Femur (tissue), 1 donor: Measurements from ENCODE around the gene PTGFRN.
A peak's percentile ranks its signal among the peaks of the same experiment; 100 is the strongest.

ENCODE experiments used
- DNase-seq: peaks from one replicate; pipeline ENCODE4 v3.0.0-alpha.2; 2017

Gene PTGFRN

GRCh38 chr1:116891396-116892079 is 18.2 kb upstream of the PTGFRN start:
- DNase-seq: peak; percentile 74

DNA sequence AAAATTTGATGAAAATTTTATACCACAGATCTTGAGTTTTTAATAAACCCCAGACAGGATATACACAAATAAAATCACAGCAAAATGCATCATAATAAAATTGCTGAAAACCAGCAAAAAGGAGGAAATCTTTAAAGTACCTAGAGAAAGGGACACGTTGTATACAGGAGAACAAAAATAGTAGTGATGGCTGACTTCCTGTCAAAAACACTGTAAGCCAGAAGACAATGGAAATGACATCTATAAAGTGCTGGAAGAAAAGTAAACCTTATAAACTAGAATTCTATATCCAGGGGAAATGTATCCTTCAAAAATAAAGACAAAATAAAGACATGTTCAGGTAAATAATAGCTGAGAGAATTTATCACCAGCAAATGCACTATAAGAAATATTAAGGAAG is 14.6 kb upstream of the PTGFRN start:
- DNase-seq: no peak

DNA sequence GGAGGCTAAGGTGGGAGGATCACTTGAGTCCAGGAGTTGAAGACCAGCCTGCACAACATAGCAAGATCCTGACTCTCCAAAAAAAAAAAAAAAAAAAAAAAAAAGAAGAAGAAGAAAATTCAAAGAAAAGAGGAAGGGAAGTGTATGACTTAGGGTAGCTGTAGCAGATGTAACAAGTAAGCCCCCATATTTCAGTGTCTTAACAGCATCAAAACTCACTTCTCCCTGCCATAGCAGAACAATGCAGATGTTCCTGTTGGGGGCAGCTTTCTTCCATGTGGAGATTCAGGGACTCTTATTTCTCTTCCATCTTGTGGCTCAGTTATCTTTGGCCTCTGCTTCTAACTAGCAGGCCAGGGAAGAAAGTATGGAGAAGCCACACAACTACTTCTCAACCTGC is 10.2 kb upstream of the PTGFRN start:
- DNase-seq: no peak

DNA sequence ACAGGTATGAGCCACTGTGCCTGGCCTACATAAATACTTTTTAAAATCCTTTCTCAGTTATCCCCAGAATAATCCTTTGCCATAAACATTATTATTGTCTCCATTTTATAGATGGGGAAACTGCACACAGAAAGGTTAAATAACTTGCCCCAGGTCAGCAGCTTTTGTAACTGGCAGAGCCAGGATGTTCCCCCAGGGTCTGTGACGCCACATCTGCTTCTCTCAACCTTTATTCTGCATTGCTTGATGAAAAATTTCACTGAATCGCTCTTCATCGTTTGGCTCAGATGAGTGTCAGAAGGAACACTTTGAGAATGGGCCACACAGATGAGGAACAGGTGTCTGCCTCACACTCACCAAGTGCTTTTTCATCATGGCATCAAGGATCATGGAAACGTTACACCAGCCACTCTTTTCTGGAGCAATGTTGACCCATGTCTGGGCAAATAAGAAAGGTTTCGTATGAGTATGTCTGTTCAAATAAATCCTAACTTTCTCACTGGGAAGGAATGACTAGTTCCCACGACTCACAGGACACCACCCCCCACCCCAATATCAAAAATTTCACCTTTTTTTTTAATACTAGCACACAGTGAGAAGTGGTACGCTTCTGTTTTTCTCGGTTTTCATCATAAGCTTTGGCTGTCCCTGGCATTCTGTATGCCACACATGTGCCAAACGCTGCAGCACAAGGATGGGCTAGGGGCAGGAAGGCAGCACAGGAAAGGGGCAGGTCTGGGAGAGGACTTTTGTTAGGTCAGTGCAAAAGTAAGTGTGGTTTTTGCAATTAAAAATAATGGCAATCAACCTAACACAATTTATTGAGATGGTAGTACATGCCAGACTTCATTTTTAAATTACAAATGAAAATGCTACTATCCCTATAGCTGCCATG is 9.0 kb upstream of the PTGFRN start:
- DNase-seq: no peak

GRCh38 chr1:116902027-116902426 is 7.7 kb upstream of the PTGFRN start:
- DNase-seq: no peak

DNA sequence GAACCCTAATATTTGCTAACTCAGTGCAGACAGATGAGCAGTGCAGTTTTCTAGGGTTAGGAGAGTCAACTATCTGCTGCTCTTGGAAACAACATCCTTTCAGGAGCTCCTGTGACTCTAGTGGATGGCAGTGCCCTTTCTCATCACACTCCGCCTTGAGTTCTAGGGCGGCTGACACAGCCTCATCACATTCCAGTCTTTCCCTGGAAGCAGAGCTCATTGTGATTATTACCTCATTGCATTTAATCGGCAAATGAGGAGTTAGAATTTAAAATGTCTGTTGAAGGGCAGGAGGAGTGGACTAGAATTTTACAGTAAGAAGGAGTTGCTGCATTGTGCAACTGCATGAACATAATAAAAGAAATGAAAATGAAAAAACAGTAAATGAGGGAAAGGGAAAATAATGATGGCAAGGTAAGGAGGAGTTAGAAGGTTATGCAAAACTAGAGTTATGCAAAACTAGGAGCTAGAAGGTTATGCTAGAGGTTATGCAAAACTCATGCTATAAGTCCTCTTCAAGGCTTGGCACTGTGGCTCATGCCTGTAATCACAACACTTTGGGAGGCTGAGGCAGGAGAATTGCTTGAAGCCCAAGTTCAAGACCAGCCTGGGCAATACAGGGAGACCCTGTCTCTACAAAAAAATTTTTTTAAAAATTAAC is 6.9 kb upstream of the PTGFRN start:
- DNase-seq: no peak

- DNase-seq: no peak
These were observed 4.9 kb upstream of the PTGFRN start for GRCh38 chr1:116904791-116905320.

DNA sequence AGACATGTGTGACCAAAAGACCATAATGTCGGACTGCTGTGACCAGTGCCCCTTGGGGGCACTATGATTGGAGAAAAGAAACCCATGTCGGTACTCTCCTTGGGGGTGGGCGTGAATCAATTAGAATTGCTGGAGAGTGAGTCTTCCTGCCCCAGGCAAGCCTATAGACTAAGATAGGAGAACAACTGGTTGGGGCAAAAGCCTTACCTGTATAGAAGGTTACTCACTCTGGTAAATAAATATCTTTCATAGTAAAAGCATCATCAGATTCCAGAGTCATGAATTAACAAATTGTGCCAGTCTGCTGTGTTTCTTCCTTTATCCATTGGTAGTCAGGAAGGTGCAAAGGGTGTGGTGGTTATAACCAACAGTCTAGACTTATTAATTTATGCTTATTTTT is 2.9 kb upstream of the PTGFRN start:
- DNase-seq: no peak

DNA sequence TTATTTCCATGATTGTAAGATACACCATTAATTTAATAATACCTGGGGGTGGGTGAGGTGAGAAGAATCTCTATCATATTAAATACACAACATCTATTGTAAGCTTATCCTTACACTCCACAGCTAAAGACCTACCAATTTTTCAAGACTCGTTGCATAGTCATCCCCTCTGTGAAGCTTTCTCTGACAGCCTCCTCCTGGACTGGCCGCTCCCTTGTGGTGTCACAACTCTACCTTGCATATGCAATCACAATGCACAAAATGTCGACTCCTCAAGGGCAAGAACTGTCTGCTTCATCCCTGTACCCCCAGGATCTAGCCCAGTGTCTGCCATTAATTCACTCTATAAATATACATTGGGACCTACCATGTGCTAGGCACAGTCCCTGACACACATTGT is 2.4 kb upstream of the PTGFRN start:
- no peak for DNase-seq

DNA sequence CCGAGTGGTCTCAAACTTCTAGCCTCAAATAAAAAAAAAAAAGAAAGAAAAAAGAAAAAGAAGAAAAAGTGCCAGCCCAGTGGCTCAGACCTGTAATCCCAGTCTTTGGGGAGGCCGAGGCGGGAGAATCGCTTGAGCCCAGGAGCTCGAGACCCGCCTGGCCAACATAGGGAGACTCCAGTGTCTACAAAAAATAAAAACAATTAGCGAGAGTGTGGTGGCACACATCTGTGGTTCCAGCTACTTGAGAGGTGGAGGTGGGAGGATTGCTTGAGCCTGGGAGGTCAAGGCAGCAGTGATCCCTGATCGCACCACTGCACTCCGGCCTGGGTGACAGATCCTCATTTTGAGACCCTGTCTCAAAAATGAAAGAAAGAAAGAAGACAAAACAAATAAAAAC is 1.4 kb upstream of the PTGFRN start:
- DNase-seq: no peak

- DNase-seq: no peak
These were observed 750 bp upstream of the PTGFRN start for GRCh38 chr1:116908820-116909511.

- DNase-seq: peak; percentile 76
These were observed 867 bp downstream of the PTGFRN start for GRCh38 chr1:116910379-116911187.

DNA sequence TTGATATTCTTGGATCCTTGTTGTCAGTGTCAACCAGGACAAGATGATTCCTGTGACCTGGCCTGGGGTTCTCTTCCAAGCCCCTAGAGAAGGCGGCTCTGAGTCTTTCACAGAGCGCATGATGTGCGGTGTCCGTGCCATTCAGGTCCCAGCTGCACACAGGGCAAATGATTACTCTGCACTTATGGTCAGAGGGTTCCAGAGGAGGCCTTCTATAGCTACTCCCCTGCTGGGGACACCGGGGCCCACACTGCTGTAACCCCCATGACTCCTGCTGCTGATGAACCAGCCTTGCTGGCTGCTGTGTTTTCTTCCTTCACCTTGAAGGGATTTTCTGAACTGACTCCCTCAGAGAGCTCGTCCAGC is 1.5 kb downstream of the PTGFRN start:
- DNase-seq: peak; percentile 25

- DNase-seq: no peak
These were observed 2.2 kb downstream of the PTGFRN start for GRCh38 chr1:116911779-116912469.

- DNase-seq: no peak
These were observed 3.1 kb downstream of the PTGFRN start for GRCh38 chr1:116912846-116913245.

DNA sequence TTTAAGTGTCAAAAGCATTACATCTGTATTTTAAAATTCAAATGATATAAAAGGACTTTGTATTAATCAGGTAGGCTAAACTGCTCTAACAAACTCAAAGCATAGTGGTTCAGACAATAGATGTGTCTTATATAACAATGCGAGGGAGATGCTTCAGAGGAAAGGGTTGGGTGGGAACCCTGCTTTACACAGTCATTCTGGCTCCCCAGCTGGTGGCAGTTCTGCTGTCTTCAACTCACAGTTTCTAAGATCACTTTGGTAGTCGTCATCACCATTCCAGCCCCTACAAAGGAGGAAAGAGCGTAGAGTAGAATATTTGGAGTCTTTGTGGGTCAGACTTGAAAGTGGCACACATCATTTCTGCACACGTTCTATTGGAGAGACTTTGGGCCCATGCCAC is 4.2 kb downstream of the PTGFRN start:
- no peak for DNase-seq

DNA sequence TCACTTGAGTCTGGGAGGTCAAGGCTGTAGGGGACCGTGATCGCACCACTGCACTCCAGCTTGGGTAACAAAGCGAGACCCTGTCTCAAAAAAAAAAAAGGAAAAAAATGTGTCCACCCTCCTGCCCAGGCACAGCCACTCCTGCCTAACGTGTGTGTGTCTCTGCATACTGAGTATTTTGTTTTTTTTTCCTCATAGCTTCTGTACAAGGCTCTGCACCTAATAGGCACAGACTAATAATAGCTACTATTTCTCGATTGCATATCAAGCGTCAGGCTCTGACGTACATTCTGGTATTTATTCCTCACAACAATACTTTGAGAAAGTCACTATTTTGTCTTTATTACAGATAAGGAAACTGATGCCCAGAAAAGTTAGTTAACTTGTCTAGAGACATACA is 5.0 kb downstream of the PTGFRN start:
- DNase-seq: no peak

- no peak for DNase-seq
These were observed 5.5 kb downstream of the PTGFRN start for GRCh38 chr1:116915086-116915661.

DNA sequence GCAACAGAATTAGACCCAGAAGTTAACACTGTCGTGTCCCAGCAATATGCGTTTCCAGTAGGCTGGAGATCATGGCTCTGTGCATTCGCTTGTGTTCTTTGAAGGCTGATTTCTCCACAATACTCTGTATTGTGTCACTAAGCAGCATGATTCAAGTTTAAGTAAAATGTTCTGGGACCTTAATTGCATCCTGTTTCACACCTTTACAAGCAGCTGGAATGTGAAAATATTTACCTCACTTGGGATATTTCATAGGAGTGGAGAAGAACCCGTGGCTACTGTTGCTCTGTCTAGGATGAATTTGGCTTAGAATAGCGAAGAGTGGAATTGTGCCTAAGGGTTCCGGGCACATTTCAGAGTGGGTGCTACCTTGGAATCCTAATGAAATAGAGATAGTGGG is 6.3 kb downstream of the PTGFRN start:
- DNase-seq: no peak

DNA sequence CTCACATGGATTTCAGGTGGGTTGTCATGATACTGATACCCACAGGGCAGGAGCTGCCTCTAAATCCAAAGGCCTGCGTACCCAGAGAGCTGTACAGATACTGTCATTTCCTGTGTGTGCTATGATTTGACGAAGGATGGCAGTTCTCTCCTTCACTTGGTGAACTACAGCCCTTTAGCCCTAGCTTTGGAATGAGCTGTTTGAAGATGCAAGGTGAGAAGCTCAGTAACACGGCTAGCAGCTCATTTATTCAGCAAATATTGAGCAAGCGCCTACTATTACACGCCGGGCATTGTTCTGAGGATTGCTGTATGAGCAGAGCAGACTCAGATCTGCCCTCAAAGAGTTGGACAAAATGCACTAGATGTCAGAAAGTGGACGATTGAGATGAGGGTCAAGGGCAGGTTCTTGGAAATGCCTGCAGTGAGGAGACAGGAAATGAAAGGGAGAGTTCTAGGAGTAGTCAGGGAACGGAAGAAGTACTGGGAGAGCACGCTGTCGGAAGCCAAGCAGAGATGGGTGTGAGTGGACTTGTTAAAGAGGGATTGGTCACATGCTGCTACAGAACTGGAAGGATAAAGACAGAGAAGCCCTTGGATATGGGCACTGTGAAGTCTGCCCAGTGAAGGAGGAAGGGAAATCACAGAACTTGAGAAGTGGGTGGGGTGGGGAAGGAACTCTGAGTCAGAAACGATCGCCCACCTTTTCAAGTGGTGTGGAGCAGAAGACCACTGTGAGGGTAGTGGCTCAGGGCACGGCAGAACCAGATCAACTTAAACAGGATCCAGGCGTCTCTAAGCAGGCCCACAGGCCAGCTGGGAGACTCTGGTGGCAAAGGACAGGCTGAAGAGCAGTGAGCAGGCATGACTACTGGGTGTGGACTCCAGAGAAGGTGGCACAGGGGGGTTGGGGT is 7.1 kb downstream of the PTGFRN start:
- DNase-seq: no peak
